Kidney epithelial cell (primary cell): Measurements from ENCODE around the gene MKKS. TPM values are rescaled to one million over a fixed set of nuclear protein-coding genes. Genes with fewer than 3 reads are reported as not detected.

Experiments
- DNase-seq: peaks from one replicate; pipeline ENCODE4 v3.0.0-alpha.2; 2010; ENCODE audit warnings: low read depth
- H3K27me3 ChIP-seq: 2 replicates; pipeline ENCODE4 v1.6.0; 2011; ENCODE audit warnings: low read length; ENCODE audit not compliant: control insufficient read depth, insufficient read depth
- H3K36me3 ChIP-seq: 2 replicates; pipeline ENCODE4 v1.5.1; 2011; ENCODE audit warnings: low read length; ENCODE audit not compliant: control insufficient read depth, insufficient read depth
- H3K4me3 ChIP-seq: 2 replicates; pipeline ENCODE4 v1.5.1; 2011; ENCODE audit warnings: low read depth, mild to moderate bottlenecking, control low read depth, low read length
- total RNA-seq: library from RNA; depleted of rRNA; stranded (reverse); fragments of >200 nt; gene quantifications from 2 replicates; pipeline ENCODE4 v1.2.3, GENCODE V29; 2015
- TF ChIP-seq, protein P1 (sequence below): IDR thresholded peaks from 2 replicates; pipeline ENCODE4 v1.5.1; 2011; ENCODE audit warnings: mild to moderate bottlenecking, moderate library complexity, low read length, control low read depth, inconsistent platforms; ENCODE audit not compliant: insufficient read depth, poor library complexity, severe bottlenecking

MKKS gene
- total RNA-seq, 1 donor from 2014 or later, result 16.8 TPM

- H3K36me3 ChIP-seq, result no peaks in the 10 kb centered on the region
- TF ChIP-seq, protein P1, sequence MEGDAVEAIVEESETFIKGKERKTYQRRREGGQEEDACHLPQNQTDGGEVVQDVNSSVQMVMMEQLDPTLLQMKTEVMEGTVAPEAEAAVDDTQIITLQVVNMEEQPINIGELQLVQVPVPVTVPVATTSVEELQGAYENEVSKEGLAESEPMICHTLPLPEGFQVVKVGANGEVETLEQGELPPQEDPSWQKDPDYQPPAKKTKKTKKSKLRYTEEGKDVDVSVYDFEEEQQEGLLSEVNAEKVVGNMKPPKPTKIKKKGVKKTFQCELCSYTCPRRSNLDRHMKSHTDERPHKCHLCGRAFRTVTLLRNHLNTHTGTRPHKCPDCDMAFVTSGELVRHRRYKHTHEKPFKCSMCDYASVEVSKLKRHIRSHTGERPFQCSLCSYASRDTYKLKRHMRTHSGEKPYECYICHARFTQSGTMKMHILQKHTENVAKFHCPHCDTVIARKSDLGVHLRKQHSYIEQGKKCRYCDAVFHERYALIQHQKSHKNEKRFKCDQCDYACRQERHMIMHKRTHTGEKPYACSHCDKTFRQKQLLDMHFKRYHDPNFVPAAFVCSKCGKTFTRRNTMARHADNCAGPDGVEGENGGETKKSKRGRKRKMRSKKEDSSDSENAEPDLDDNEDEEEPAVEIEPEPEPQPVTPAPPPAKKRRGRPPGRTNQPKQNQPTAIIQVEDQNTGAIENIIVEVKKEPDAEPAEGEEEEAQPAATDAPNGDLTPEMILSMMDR, result no peak
- no peak for DNase-seq
- H3K4me3 ChIP-seq, result no peak overlapping the region
- H3K27me3 ChIP-seq, result no peaks in the 10 kb centered on the region
These were observed 64.3 kb downstream of the MKKS start for GRCh38 chr20:10369723-10370090.

GRCh38 chr20:10368702-10369041 is 65.3 kb downstream of the MKKS start:
- H3K27me3 ChIP-seq, result no peaks in the 10 kb centered on the region
- DNase-seq, result no peak
- no peaks in the 10 kb centered on the region for H3K36me3 ChIP-seq
- H3K4me3 ChIP-seq, result no peak overlapping the region
- TF ChIP-seq, protein P1, result no peak

DNA sequence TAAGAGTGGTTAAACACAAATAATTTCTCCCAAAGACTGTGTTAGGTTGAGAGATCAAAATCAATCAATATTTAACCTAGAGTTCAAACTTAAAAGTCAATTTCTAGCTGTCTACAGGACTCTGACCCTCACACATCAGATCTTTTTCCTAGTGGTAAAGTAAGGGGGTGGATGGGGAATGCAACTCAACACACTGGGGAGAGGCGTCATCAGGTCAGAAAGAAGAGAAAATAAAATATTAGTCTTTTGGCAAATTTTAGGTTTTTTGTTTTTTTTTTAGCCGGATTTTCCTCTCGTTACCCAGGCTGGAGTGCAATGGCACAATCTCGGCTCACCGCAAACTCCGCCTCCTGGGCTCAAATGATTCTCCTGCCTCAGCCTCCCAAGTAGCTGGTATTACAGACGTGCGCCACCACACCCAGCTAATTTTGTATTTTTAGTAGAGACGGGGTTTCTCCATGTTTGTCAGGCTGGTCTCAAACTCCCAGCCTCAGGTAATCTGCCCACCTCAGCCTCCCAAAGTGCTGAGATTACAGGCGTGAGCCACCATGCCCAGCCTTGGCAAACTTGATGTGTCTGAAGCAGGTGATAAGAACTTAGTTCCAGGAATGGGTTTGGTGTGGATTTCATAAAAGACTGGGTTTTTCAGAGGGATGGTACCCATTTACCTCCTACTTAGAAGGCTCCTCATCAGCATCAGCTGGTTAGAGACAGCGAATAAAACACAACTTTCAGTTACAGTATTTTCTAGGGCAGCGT is 65.9 kb downstream of the MKKS start:
- Histone ChIP-seq H3K27me3 (no peaks in the 10 kb centered on the region), H3K36me3 (no peaks in the 10 kb centered on the region), H3K4me3 (no peak overlapping the region)
- no peak for DNase-seq
- TF ChIP-seq, protein P1, result no peak

DNA sequence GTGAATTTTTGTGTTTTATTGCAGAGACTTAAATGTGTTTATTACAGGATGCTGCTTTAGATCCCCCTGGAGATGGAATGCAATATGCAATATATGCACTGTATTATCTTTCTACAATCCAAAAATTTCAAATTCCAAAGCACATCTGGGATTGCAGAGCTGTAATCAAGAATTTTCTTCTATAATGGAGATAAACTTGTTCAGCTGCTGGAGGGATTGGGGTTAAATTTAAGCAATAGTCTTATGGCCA is 66.4 kb downstream of the MKKS start:
- no peak overlapping the region for H3K4me3 ChIP-seq
- DNase-seq, result no peak
- TF ChIP-seq, protein P1, result no peak
- no peaks in the 10 kb centered on the region for H3K36me3 ChIP-seq
- no peaks in the 10 kb centered on the region for H3K27me3 ChIP-seq

DNA sequence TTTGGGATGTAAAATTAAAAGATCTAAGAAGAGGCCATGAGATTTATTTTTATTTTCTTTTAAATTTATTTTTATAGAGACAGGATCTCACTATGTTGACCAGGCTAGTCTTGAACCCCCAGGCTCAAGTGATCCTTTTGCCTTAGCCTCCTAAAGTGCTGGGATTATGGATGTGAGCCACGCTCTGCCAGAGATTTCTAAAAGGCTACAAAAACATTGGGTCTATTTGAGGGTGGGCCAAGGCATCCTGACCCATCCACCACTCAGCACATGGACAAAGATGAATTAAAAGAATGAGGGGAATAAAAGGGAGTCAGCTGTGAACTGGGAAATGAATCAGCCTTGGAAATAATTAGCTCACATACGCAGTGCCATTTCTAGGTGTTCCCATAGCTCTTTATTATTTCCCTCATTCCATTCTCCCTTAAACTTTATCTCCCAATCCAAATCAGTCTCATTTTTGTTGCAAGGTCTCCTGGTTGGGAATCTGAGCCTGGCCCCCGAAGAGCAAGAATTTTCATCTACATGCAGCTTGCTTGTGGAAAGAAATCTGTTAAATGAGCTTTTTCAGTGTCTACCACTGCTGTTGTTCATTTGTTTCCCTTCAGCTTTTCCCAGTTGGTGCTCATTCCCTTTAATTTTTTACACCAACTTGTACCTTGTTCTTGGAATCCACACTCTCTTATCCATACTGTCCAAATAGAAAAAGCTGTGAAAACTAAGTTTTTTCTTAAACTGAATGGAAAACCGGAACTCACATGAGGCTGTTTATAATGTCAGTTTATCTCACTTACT is 66.9 kb downstream of the MKKS start:
- Histone ChIP-seq H3K36me3 (no peaks in the 10 kb centered on the region), H3K4me3 (no peak overlapping the region), H3K27me3 (no peaks in the 10 kb centered on the region)
- no peak for DNase-seq
- TF ChIP-seq, protein P1, result no peak
